NCI-H345 treated with DMSO at 0.1 percent for 48 hours (cell line): Measurements from ENCODE around the gene CLUH.
"Not testable (repeated sequence)": the region's sequence is repeated elsewhere in the genome, so short reads cannot be mapped to it uniquely, and the experiment has no call there.

ENCODE experiments used
- DNase-seq: peaks from one replicate; lab custom pipeline; 2025; ENCODE audit not compliant: unreplicated experiment; lab: John Stamatoyannopoulos, UW

The CLUH gene

GRCh38 chr17:2701996-2702741 lies 9.4 kb downstream of the CLUH start:
- no peak for DNase-seq

GRCh38 chr17:2701161-2701995 lies 10.2 kb downstream of the CLUH start:
- no peak for DNase-seq

- DNase-seq, result peak; percentile 100
Observed at GRCh38 chr17:2700491-2701141, 10.9 kb downstream of the CLUH start.

- no peak for DNase-seq
Observed at GRCh38 chr17:2700030-2700490, 11.5 kb downstream of the CLUH start.

- not testable (repeated sequence) for DNase-seq
Observed at GRCh38 chr17:2699216-2699805, 12.3 kb downstream of the CLUH start.

- no peak for DNase-seq
Observed at GRCh38 chr17:2697611-2698162, 13.9 kb downstream of the CLUH start.

- no peak for DNase-seq
Observed at GRCh38 chr17:2695961-2696760, 15.4 kb downstream of the CLUH start.

- DNase-seq, result no peak
Observed at GRCh38 chr17:2695243-2695960, 16.2 kb downstream of the CLUH start.

GRCh38 chr17:2694381-2695242 lies 17.0 kb downstream of the CLUH start:
- DNase-seq, result no peak

- DNase-seq, result no peak
Observed at GRCh38 chr17:2693561-2694380, 17.8 kb downstream of the CLUH start.

GRCh38 chr17:2692781-2693135 lies 18.8 kb downstream of the CLUH start:
- no peak for DNase-seq

- no peak for DNase-seq
Observed at GRCh38 chr17:2691965-2692780, 19.4 kb downstream of the CLUH start.

GRCh38 chr17:2691069-2691871 lies 20.3 kb downstream of the CLUH start:
- no peak for DNase-seq

GRCh38 chr17:2690165-2691068 lies 21.1 kb downstream of the CLUH start:
- DNase-seq, result no peak
